Adrenal gland (tissue), 12 donors: ENCODE data around the gene HIPK1. TPM values are rescaled to one million over a fixed set of nuclear protein-coding genes. Genes with fewer than 3 reads are reported as not detected.

ENCODE experiments used
- DNase-seq, 7 donors: peaks; one replicate each; pipeline ENCODE4 v3.0.0-alpha.2; 2019 to 2020
- H3K27ac ChIP-seq, 5 donors: fragments of 200-600 bp; sonication (generic) in 4 of 5; 1 replicate in 3 of 5; 2 replicates in 2 of 5; pipeline versions ENCODE4 v1.5.1 to v1.8.0; 2016 to 2020; ENCODE audit warnings: mild to moderate bottlenecking in 1 of 5
- H3K27me3 ChIP-seq: fragments of 200-600 bp; 2 replicates; pipeline ENCODE4 v1.8.0; 2021
- H3K36me3 ChIP-seq, 2 donors: fragments of 200-600 bp; replicated peaks in 1 of 2; 1 replicate in 1 of 2; 2 replicates in 1 of 2; pipeline versions ENCODE4 v1.5.1 to v1.8.0; 2018 to 2022
- H3K4me1 ChIP-seq, 2 donors: fragments of 200-600 bp; replicated peaks in 1 of 2; 1 replicate in 1 of 2; 2 replicates in 1 of 2; pipeline versions ENCODE4 v1.5.1 to v1.8.0; 2018 to 2021
- H3K4me3 ChIP-seq, 4 donors: fragments of 200-600 bp; sonication (generic) in 3 of 4; one replicate each; pipeline ENCODE4 v1.5.1; 2016 to 2018
- H3K9me3 ChIP-seq, 3 donors: fragments of 200-600 bp; sonication (generic) in 1 of 3; replicated peaks in 1 of 3; 1 replicate in 2 of 3; 2 replicates in 1 of 3; pipeline versions ENCODE4 v1.5.1 to v1.8.0; 2016 to 2021
- CTCF ChIP-seq, 6 experiments: fragments of 450-650 bp in 4 of 6; fragments of 200-600 bp in 2 of 6; sonication (generic) in 1 of 6; IDR thresholded peaks; 1 replicate in 5 of 6; 2 replicates in 1 of 6; pipeline versions ENCODE4 v1.5.1 to v1.8.0; 2016 to 2021; ENCODE audit warnings: antibody characterized with exemption in 6 of 6, mild to moderate bottlenecking in 2 of 6, moderate library complexity in 1 of 6
- POLR2A ChIP-seq, 2 donors: fragments of 450-650 bp; IDR thresholded peaks; one replicate each; pipeline ENCODE4 v1.6.1; 2017; ENCODE audit warnings: antibody characterized with exemption in 2 of 2, mild to moderate bottlenecking in 2 of 2, moderate library complexity in 1 of 2
- WGBS, 4 donors: extraction: QIAGEN DNeasy Blood & Tissue Kit in 2 of 4; methylation state at CpG; one replicate each; pipeline versions ENCODE4 v1.1.5 to v1.1.7; 2013 to 2017; 5-methylcytosine and 5-hydroxymethylcytosine counted together
- intact Hi-C, 2 donors: fragments of 100-400 bp; cut with DNase I; formaldehyde crosslinking; loops; one replicate each; pipeline versions ENCODE4 v1.14.1 to v1.15.0; 2022 to 2023
- polyA plus RNA-seq, 3 donors: library from polyadenylated mRNA; stranded (reverse); fragments of 200-250 nt in 2 of 3; fragments of 350-450 nt in 1 of 3; fragmentation: Illumina TruSeq in 1 of 3; extraction: RNeasy Lipid Tissue Mini Kit (QIAGEN cat#74804) in 1 of 3; gene quantifications; one replicate each; pipeline ENCODE4 v1.2.3, GENCODE V29; 2013 to 2014
- total RNA-seq, 9 donors: library from RNA; depleted of rRNA in 4 of 9; stranded (reverse); fragments of >200 nt in 4 of 9; fragments of 120-200 nt in 1 of 9; fragmentation: NEBNext Ultra II Directional in 1 of 9; extraction: Animal tissue kit (Norgen Biotek cat#: 25700) in 1 of 9; gene quantifications; one replicate each; pipeline versions ENCODE4 v1.1.0 to v1.2.4, GENCODE V29; 2013 to 2023
- donor health status: healthy with polysubstance abuse.
- donor health status: Bipolar disorder and iron deficiency.
- donor health status: DM: yes; HTN: yes; CAD: no.
- donor health status: DM: no; HTN: no; CAD: no.
- donor health status: DM: no; HTN: no; CAD: no.
- donor health status: DM: yes; HTN: yes; CAD: no.

Gene HIPK1
- total and polyA plus RNA-seq, 12 donors, result 13.0 to 102 (median 64.7) TPM

GRCh38 chr1:113930499-113931161 lies 1.5 kb downstream of the HIPK1 start:
- DNase-seq, result peak in 1 of 7 donors; percentile 53

GRCh38 chr1:113931451-113931851 lies 2.3 kb downstream of the HIPK1 start:
- TF ChIP-seq POLR2A (IDR thresholded peaks at IDR 0.05) (no peak), CTCF (IDR thresholded peaks at IDR 0.05) (no peak)
- WGBS, 4 donors, result 6 to 13% (median 8%) methylated on average over 3 of the region's 3 CpGs
- no peaks in the 10 kb centered on the region for H3K36me3 ChIP-seq
- intact Hi-C loops, result no loop called here
- DNase-seq, result no peak
- peak overlapping the region in 3 of 5 donors; percentile 70 to 95 (median 93) for H3K27ac ChIP-seq
- peaks cover 24 to 65% of the 10 kb centered on the region in 2 donors for H3K4me1 ChIP-seq
- H3K9me3 ChIP-seq, result no peaks in the 10 kb centered on the region
- no peaks in the 10 kb centered on the region for H3K27me3 ChIP-seq
- peak overlapping the region in 1 of 4 donors; percentile 99 for H3K4me3 ChIP-seq

More at GRCh38 chr1:113930499-113931161, 1.5 kb downstream of the HIPK1 start:
- TF ChIP-seq CTCF (IDR thresholded peaks at IDR 0.05) (no peak), POLR2A (IDR thresholded peaks at IDR 0.05) (no peak)
- Histone ChIP-seq H3K36me3 (no peaks in the 10 kb centered on the region), H3K27me3 (no peaks in the 10 kb centered on the region), H3K4me3 (peak overlapping the region; percentile 3 to 99 (median 94)), H3K9me3 (no peaks in the 10 kb centered on the region), H3K4me1 (peaks cover 24 to 57% of the 10 kb centered on the region in 2 donors), H3K27ac (peak overlapping the region in 4 of 5 donors; percentile 93 to 100 (median 96))
- WGBS, 4 donors, result 1% methylated on average over 8 of the region's 8 CpGs
- intact Hi-C loops, result no loop called here

GRCh38 chr1:113934006-113934405 lies 4.9 kb downstream of the HIPK1 start:
- intact Hi-C loops, result no loop called here
- H3K4me1 ChIP-seq, result peaks cover 16 to 65% of the 10 kb centered on the region in 2 donors

GRCh38 chr1:113934511-113935055 lies 5.5 kb downstream of the HIPK1 start:
- H3K36me3 ChIP-seq, result no peaks in the 10 kb centered on the region
- peaks cover 16 to 69% of the 10 kb centered on the region in 2 donors for H3K4me1 ChIP-seq
- H3K27me3 ChIP-seq, result no peaks in the 10 kb centered on the region
- no peaks in the 10 kb centered on the region for H3K9me3 ChIP-seq
- WGBS, 4 donors, result 62 to 72% (median 64%) methylated on average over 5 of the region's 5 CpGs
- no peak for DNase-seq
- intact Hi-C loops, result no loop called here
- H3K4me3 ChIP-seq, result no peak overlapping the region
- TF ChIP-seq POLR2A (IDR thresholded peaks at IDR 0.05), result no peak
- no peak for TF ChIP-seq CTCF (IDR thresholded peaks at IDR 0.05)
- H3K27ac ChIP-seq, result no peak overlapping the region

More at GRCh38 chr1:113934006-113934405, 4.9 kb downstream of the HIPK1 start:
- no peaks in the 10 kb centered on the region for H3K9me3 ChIP-seq
- H3K27me3 ChIP-seq, result no peaks in the 10 kb centered on the region
- no peaks in the 10 kb centered on the region for H3K36me3 ChIP-seq
- DNase-seq, result no peak
- TF ChIP-seq CTCF (IDR thresholded peaks at IDR 0.05) (no peak), POLR2A (IDR thresholded peaks at IDR 0.05) (no peak)
- H3K27ac ChIP-seq, result no peak overlapping the region
- H3K4me3 ChIP-seq, result no peak overlapping the region
